Stimulated activated CD8-positive, alpha-beta memory T cell treated with anti-CD3 and anti-CD28 coated beads, Interleukin-7, amount 100 ng/mL, for 24 hours (primary cell): ENCODE data around the gene GRAMD1B.
"Not testable (repeated sequence)": the region's sequence is repeated elsewhere in the genome, so short reads cannot be mapped to it uniquely, and the experiment has no call there.

Source experiments
- DNase-seq: peaks from one replicate; pipeline ENCODE4 v3.0.0-alpha.2; 2020; ENCODE audit warnings: low read depth

The GRAMD1B gene

DNA sequence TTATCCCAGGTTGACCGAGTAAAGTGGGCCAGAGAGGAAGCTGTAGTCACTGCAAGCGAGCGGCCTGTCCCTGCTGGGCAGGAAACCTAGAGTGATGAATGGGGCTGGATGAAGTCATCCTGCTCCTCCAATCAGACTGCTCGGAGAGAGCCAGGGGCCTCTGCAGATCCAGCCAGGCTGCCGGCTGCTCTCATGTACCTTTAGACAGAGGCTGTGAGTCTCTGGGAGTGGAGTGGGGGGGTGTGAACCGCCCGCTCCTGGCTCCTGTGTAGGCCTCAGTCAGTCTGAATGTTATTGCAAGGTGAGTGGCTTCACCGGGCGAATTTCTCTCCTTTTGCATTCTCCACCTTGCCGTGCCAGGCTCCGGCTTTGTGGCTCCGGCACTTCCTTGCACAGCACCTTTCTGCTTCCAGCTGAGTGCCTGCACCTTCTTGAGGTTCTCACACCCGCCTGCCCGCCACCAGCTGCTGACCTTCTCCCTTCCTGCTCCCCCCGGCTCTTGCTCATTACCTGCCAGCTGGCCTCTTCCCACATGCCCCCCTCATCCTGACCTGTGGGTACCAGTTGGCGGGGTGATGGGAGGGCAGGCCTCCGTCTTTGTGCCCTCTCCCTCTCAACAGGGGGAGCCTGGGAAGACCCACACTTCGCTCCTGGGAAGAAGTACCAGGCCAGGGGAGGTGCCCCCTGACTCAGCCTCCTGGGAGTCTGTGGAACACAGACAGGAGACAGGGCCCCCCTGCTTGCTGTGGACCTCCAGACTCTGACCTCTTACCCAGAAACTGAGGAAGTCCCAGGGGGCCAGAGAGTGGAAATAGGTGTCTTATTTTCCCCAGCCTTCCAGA is 79.9 kb downstream of the GRAMD1B start:
- DNase-seq: no peak

- no peak for DNase-seq
These were observed 80.5 kb downstream of the GRAMD1B start for GRCh38 chr11:123510579-123510905.

GRCh38 chr11:123511037-123511870 is 81.2 kb downstream of the GRAMD1B start:
- DNase-seq: peak; percentile 48

DNA sequence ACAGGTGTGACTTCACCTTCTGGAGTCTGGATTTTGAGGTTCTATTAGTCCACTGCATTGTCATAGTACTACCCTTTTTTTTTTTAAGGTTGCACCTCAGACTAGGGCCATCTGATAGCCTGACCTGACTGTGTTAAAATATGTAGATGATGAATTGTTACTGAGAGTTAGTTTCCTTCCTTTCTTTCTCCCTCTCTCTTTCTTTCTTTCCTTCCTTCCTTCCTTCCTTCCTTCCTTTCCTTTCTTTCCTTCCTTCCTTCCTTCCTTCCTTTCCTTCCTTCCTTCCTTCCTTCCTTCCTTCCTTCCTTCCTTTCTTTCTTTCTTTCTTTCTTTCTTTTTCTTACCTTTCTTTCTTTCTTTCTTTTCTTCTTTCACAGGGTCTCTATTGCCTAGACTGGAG is 83.2 kb downstream of the GRAMD1B start:
- not testable (repeated sequence) for DNase-seq

- no peak for DNase-seq
These were observed 86.2 kb downstream of the GRAMD1B start for GRCh38 chr11:123516238-123516637.

DNA sequence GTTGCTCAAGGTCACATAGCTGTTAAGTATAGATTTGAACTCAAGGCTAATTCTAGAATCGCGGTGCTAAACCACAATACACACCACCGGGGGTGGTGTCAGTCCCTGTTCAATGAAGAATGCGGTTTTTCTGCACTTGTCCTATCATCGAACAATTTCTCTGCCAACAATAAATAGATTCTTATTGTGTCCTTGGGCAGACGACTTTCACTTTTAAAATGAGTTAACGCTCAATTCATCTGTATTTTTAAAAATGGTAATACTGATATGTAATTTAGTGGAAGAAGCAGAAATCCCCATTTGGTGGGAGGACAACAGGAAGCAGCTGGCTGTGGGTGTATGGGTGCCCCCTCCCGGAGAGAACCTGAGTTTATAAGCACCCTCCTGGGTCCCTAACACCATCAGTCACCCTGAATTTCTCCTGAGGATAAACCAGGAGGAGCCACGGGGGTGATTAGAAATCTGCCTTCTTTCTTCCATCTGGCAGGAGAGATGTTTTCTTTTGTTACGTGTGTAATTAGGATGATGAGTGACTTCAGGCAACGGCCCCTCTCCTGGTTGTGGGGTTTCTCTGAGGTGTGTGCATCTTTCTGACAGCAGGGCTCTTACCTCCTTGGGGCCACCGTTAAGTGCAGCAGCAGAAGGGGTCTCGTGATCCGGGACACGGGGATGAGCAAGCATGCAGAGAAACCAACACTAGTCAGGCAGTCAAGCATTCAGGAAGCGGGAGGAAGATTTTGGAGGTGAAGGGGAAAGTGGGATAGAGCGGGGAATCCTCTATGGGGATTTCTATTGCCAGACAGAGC is 87.7 kb downstream of the GRAMD1B start:
- no peak for DNase-seq

GRCh38 chr11:123518496-123519054 is 88.5 kb downstream of the GRAMD1B start:
- no peak for DNase-seq

GRCh38 chr11:123519055-123519796 is 89.2 kb downstream of the GRAMD1B start:
- no peak for DNase-seq

DNA sequence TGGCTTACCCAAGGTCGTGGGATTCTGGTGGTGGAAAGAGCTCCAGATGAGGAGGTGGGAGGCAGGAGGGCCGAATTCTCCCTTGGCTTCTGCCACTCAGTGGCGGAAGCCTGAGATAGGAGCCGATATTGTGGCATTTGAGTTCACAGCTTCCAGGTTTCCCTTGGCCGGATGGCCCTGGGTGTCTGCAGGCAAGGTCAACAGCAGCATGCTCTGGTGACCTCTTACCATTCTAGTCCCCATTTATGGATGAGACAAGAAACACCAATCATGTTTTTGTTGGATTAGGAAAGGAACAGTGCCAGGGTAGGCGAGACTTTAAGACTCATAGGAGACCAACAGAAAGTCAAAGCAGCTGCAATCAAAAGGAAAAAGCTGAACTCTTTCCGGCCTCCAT is 89.7 kb downstream of the GRAMD1B start:
- DNase-seq: no peak

DNA sequence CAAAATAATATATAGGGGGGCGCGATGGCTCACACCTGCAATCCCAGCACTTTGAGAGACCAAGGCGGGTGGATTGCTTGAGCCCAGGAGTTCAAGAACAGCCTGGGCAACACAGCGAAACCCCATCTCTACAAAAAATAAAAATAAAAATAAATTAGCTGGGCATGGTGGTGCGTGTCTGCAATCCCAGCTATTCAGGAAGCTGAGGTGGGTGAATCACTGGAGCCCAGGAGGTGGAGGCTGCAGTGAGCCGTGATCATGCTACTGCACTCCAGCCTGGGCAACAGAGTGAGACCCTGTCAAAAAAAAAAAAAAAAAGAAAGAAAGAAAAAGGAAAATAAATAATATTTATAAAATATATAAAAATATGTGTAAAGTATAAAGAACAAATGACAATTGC is 90.4 kb downstream of the GRAMD1B start:
- DNase-seq: not testable (repeated sequence)

- DNase-seq: no peak
These were observed 90.9 kb downstream of the GRAMD1B start for GRCh38 chr11:123521001-123521400.

DNA sequence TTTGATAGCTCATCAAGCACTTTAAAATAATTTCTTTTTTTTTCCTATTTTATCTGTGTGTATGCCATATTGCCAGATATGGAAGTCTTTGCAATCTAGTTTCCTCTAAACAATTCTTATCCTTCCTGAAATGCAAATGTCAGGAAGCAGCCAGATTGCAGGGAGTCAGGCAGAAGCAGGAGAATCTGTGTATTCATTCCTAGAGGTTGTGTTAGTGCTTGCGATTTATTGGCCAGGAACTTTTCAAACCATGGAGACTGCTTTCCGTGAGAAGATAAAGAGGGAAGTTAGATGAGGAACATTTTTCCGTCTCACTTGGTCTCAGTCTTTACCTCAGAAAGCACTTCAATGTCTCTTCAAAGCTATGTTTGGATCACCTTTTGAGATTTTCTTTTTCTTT is 91.9 kb downstream of the GRAMD1B start:
- no peak for DNase-seq

DNA sequence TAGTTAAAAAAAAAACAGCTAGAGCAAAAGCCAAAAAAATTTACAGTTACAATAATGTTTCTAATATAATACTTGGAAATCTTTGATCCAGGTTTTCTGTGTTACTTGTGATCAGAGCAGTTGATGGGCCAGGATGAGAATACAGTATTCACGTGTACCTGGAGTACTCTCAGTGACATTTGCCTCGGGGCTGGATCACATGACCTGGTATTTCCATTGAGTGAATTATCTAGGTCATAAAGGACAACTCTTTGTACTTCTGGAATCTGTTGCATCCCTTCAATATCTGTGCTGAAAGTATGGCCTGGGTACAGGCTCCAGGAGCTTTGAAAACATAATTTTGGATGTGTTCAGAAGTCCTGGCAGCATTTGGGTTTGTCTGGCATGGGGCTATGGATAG is 93.5 kb downstream of the GRAMD1B start:
- DNase-seq: no peak

- DNase-seq: no peak
These were observed 95.0 kb downstream of the GRAMD1B start for GRCh38 chr11:123525097-123525496.

- no peak for DNase-seq
These were observed 95.4 kb downstream of the GRAMD1B start for GRCh38 chr11:123525511-123525918.

GRCh38 chr11:123526027-123526805 is 96.1 kb downstream of the GRAMD1B start:
- DNase-seq: no peak

- DNase-seq: no peak
These were observed 96.8 kb downstream of the GRAMD1B start for GRCh38 chr11:123526918-123527317.

DNA sequence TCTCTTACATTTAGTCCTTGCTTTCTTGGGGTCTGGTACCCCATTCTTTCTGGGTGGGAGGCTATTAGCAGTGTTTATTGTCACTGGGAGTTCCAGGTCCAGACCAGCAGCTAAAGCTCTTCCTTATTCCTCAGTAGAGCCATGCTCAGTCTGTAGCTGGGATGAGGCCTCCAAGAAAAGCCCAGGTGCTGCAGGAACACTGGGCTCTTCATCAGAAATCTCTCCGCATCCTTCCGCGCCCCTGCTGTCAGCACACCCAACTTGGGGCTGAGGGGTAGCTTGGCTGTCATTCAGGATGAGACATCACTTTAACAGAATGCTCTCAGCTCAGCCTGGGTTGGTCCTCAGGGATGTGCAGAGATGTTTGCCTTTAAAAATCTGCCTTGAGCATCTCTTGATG is 97.5 kb downstream of the GRAMD1B start:
- DNase-seq: no peak

GRCh38 chr11:123527947-123528346 is 97.9 kb downstream of the GRAMD1B start:
- DNase-seq: no peak

DNA sequence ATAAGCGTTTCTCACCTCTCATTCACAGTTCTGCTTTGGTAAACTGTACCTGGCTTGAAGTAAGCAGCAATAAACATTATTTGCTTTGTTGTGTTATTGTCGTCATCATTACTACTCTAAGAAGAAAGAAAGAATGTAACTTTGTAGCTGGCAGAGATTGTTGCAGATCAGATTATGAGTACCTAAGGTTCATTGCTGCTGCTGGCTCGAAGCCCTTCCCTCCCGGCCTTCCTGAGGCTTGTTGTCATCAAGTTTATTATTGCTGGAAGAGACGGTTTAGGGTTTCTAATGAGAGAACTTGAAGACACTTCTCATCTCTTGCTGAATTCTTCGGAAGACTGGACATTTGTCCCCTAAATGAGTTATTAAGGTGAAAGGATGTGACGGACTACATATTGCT is 101.3 kb downstream of the GRAMD1B start:
- DNase-seq: no peak

- no peak for DNase-seq
These were observed 102.1 kb downstream of the GRAMD1B start for GRCh38 chr11:123532131-123532530.
